Neural progenitor cell (in vitro differentiated cells): ENCODE measurements around the gene NCKAP5.

Source experiments
- CTCF ChIP-seq: fragments of 200-600 bp; sonication (generic); IDR thresholded peaks from 2 replicates; pipeline ENCODE4 v1.5.1; 2017; ENCODE audit warnings: antibody characterized with exemption, mild to moderate bottlenecking
- EZH2 ChIP-seq: fragments of 200-600 bp; sonication (generic); IDR thresholded peaks from 2 replicates; pipeline ENCODE4 v1.6.1; 2017; ENCODE audit warnings: antibody characterized with exemption, mild to moderate bottlenecking, moderate library complexity
- EZH2phosphoT487 ChIP-seq: fragments of 200-600 bp; sonication (generic); IDR thresholded peaks from 2 replicates; pipeline ENCODE4 v1.6.1; 2017; ENCODE audit warnings: antibody characterized with exemption

GRCh38 chr2:132877923-132878322 is 690.3 kb downstream of the NCKAP5 start:
- TF ChIP-seq CTCF (no peak), EZH2 (no peak), EZH2phosphoT487 (no peak)
